Measurements from ENCODE around the gene DYNLRB1. TPM values are rescaled to one million over a fixed set of nuclear protein-coding genes. Genes with fewer than 3 reads are reported as not detected.
"Not testable (repeated sequence)": the region's sequence is repeated elsewhere in the genome, so short reads cannot be mapped to it uniquely, and the experiment has no call there.

Gene DYNLRB1
- total and polyA plus RNA-seq, 10 of the 15 experiments (the other 5 are each of a cell fraction or from before 2014, with no cell fraction given): 87.9 to 313 (median 153) TPM

DNA sequence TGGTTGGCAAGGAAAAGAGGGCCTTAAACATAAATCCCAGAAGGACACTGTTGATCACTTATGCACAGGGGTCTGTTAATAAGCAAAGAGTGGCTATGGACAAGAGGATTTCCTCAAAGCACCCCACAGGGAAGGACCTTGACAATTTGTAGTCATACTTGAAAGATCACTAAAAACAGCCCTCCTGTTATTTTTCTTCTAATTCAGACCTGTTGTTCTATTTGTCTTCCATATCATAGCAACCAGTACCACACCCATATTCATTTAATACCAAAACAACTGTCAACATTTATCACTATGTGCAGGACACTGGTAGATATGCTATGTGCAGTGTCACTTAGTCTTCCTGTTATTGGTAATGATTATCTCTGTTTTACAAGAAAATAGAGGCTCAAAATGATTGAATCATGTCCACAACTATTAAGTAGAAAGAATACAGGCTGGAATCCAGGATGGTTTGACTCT, 3.2 kb upstream of the DYNLRB1 start:
- in situ Hi-C loops (cut with MboI): no loop called here
- no peak overlapping the region for H3K27ac ChIP-seq (ENCODE audit: control insufficient read depth, insufficient read depth)
- ATAC-seq: no peak
- H3K9ac ChIP-seq (ENCODE audit: control insufficient read depth, insufficient read depth, low read length): no peak overlapping the region
- H4K20me1 ChIP-seq (ENCODE audit: control insufficient read depth, insufficient read depth): no peaks in the 10 kb centered on the region
- H3K27me3 ChIP-seq (replicated peaks in 1 of 2; ENCODE audit: control insufficient read depth in 2 of 2, insufficient read depth in 2 of 2, low read length in 1 of 2): no peaks in the 10 kb centered on the region
- no peak overlapping the region for H2AFZ ChIP-seq (ENCODE audit: control insufficient read depth, low read depth, low read length)
- no peaks in the 10 kb centered on the region for H3K9me3 ChIP-seq (replicated peaks; ENCODE audit: control insufficient read depth, insufficient read depth, low read length)
- TF ChIP-seq E4F1 (IDR thresholded peaks at IDR 0.05; ENCODE audit: borderline replicate concordance, partially characterized antibody): no peak
- TF ChIP-seq, protein P1, sequence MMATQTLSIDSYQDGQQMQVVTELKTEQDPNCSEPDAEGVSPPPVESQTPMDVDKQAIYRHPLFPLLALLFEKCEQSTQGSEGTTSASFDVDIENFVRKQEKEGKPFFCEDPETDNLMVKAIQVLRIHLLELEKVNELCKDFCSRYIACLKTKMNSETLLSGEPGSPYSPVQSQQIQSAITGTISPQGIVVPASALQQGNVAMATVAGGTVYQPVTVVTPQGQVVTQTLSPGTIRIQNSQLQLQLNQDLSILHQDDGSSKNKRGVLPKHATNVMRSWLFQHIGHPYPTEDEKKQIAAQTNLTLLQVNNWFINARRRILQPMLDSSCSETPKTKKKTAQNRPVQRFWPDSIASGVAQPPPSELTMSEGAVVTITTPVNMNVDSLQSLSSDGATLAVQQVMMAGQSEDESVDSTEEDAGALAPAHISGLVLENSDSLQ (IDR thresholded peaks at IDR 0.05): no peak
- no peak for TF ChIP-seq KAT2A (conservative IDR thresholded peaks at IDR 0.05; ENCODE audit: control insufficient read depth, low read depth, low read length)
- no peak for TF ChIP-seq KLF5 (IDR thresholded peaks at IDR 0.05; ENCODE audit: partially characterized antibody)
- no peak for TF ChIP-seq MTA3 (IDR thresholded peaks at IDR 0.05; ENCODE audit: borderline replicate concordance, low read length)
- no peak for TF ChIP-seq CBFB (IDR thresholded peaks at IDR 0.05; ENCODE audit: low read depth)
- no peak for TF ChIP-seq MTA2 (IDR thresholded peaks at IDR 0.05; ENCODE audit: low read depth)
- no peak for TF ChIP-seq SREBF2 (IDR thresholded peaks at IDR 0.05; ENCODE audit: low read length)
- TF ChIP-seq RBBP5 (conservative IDR thresholded peaks at IDR 0.05): no peak
- TF ChIP-seq NRF1 (conservative IDR thresholded peaks at IDR 0.05; ENCODE audit: low read depth, low read length): no peak
- TF ChIP-seq SP1 (IDR thresholded peaks at IDR 0.05; ENCODE audit: low read depth, low read length): no peak
- no peak for TF ChIP-seq LARP7 (IDR thresholded peaks at IDR 0.05)
- SMC1A ChIA-PET (ENCODE audit: uncharacterized antibody, unreplicated experiment): interaction anchor here (0.6 to 1.5 kb wide), 3 partner anchors 76 to 212 kb away, joined by 3 to 6 read pairs (median 3); no protein-coding TSS in a partner anchor
- intact Hi-C loops (cut with micrococcal nuclease; ENCODE audit: unreplicated experiment): no loop called here
- peaks cover 3% of the 10 kb centered on the region; the same call in 1 of the 2 replicates for H3K4me1 ChIP-seq (ENCODE audit: control insufficient read depth, insufficient read depth, low read length)
- BruUV-seq (replicated peaks): no TSS peak
- no peak overlapping the region for H3K4me3 ChIP-seq
- peaks cover 14% of the 10 kb centered on the region for H3K79me2 ChIP-seq (ENCODE audit: control insufficient read depth, insufficient read depth, low read length)
- DNase-seq (ENCODE audit: low read depth, low spot score): no peak
- CTCF ChIA-PET: interaction anchor here (1.9 to 2.1 kb wide), 3 partner anchors 9 to 256 kb away, joined by 5 to 13 read pairs (median 12); no protein-coding TSS in a partner anchor
- H3K4me2 ChIP-seq (ENCODE audit: control insufficient read depth, insufficient read depth): no peak overlapping the region
- peaks cover 0 to 2% of the 10 kb centered on the region in 2 experiments; a peak in 1 of 4 replicates for H3K36me3 ChIP-seq (ENCODE audit: control insufficient read depth in 2 of 2, insufficient read depth in 2 of 2, low read length in 1 of 2)
- FAIRE-seq: no peak
- RAD21 ChIA-PET (ENCODE audit: unreplicated experiment): interaction anchor here (0.5 to 1.2 kb wide), 2 partner anchors 200 to 257 kb away, joined by 3 to 4 read pairs; no protein-coding TSS in a partner anchor
- POLR2A ChIA-PET: no interaction called here

DNA sequence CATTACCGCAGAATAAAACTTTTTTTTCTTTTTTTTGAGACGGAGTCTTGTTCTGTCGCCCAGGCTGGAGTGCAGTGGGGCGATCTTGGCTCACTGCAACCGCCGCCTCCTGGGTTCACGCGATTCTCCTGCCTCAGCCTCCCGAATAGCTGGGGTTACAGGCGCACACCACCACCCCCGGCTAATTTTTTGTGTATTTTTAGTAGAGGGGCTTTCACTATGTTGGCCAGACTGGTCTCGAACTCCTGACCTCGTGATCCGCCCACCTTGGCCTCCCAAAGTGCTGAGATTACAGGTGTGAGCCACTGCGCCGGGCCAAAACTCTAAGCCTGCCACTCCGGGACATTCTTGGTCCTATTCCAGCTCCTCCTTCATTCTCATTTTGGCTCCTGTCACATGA, 2.2 kb upstream of the DYNLRB1 start:
- H2AFZ ChIP-seq (ENCODE audit: control insufficient read depth, low read depth, low read length); H3K27me3 ChIP-seq (replicated peaks in 1 of 2; ENCODE audit: control insufficient read depth in 2 of 2, insufficient read depth in 2 of 2, low read length in 1 of 2); DNase-seq (ENCODE audit: low read depth, low spot score); H3K4me2 ChIP-seq (ENCODE audit: control insufficient read depth, insufficient read depth); intact Hi-C loops (cut with micrococcal nuclease; ENCODE audit: unreplicated experiment); FAIRE-seq; H3K4me3 ChIP-seq; H3K27ac ChIP-seq (ENCODE audit: control insufficient read depth, insufficient read depth); H3K9me3 ChIP-seq (replicated peaks; ENCODE audit: control insufficient read depth, insufficient read depth, low read length); H3K4me1 ChIP-seq (ENCODE audit: control insufficient read depth, insufficient read depth, low read length); H4K20me1 ChIP-seq (ENCODE audit: control insufficient read depth, insufficient read depth); H3K9ac ChIP-seq (ENCODE audit: control insufficient read depth, insufficient read depth, low read length); H3K36me3 ChIP-seq (ENCODE audit: control insufficient read depth in 2 of 2, insufficient read depth in 2 of 2, low read length in 1 of 2); ATAC-seq; in situ Hi-C loops (cut with MboI); BruUV-seq (replicated peaks): not testable (repeated sequence)
- RAD21 ChIA-PET (ENCODE audit: unreplicated experiment): interaction anchor here (1.8 kb wide), 1 partner anchor 36 kb away, joined by 5 read pairs; no protein-coding TSS in a partner anchor
- SMC1A ChIA-PET (ENCODE audit: uncharacterized antibody, unreplicated experiment): interaction anchor here (1.5 to 1.8 kb wide), 2 partner anchors 9 to 26 kb away, joined by 4 to 6 read pairs; no protein-coding TSS in a partner anchor
- CTCF ChIA-PET: interaction anchor here (1.0 to 5.3 kb wide), 3 partner anchors 19 to 201 kb away, joined by 4 to 61 read pairs (median 5); no protein-coding TSS in a partner anchor
- H3K79me2 ChIP-seq (ENCODE audit: control insufficient read depth, insufficient read depth, low read length): peaks cover 24% of the 10 kb centered on the region
- POLR2A ChIA-PET: interaction anchor here (1.4 kb wide), 1 partner anchor 151 kb away, joined by 3 read pairs; the partner anchor contains the start of gene ITCH
- 95% methylated on average over 17 of the region's 17 CpGs for WGBS (ENCODE audit: insufficient coverage, insufficient replicate concordance, low lambda C conversion rate, missing lambda C conversion rate)
